Measurements from ENCODE around the gene BAIAP2L2.

GRCh38 chr22:38127869-38128268, 17.4 kb upstream of the BAIAP2L2 start:
- TF ChIP-seq, protein P1, sequence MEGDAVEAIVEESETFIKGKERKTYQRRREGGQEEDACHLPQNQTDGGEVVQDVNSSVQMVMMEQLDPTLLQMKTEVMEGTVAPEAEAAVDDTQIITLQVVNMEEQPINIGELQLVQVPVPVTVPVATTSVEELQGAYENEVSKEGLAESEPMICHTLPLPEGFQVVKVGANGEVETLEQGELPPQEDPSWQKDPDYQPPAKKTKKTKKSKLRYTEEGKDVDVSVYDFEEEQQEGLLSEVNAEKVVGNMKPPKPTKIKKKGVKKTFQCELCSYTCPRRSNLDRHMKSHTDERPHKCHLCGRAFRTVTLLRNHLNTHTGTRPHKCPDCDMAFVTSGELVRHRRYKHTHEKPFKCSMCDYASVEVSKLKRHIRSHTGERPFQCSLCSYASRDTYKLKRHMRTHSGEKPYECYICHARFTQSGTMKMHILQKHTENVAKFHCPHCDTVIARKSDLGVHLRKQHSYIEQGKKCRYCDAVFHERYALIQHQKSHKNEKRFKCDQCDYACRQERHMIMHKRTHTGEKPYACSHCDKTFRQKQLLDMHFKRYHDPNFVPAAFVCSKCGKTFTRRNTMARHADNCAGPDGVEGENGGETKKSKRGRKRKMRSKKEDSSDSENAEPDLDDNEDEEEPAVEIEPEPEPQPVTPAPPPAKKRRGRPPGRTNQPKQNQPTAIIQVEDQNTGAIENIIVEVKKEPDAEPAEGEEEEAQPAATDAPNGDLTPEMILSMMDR (conservative IDR thresholded peaks at IDR 0.05 in 1 of 2, IDR thresholded peaks at IDR 0.05 in 1 of 2; ENCODE audit: low read depth in 1 of 2, low read length in 2 of 2), result no peak
- TF ChIP-seq EZH2 (IDR thresholded peaks at IDR 0.05; ENCODE audit: low read length, missing control alignments), result no peak

Data from fibroblast of lung (primary cell).